GM21723 (cell line): ENCODE measurements around the gene LGALS3BP.

Experiments used
- ATAC-seq: cut with Tn5 transposase; IDR thresholded peaks from one replicate; pipeline ENCODE4 v1.9.1; 2021; ENCODE audit warnings: mild to moderate bottlenecking, moderate library complexity; ENCODE audit not compliant: unreplicated experiment

Gene LGALS3BP

GRCh38 chr17:78921437-78921971 is 58.2 kb downstream of the LGALS3BP start:
- ATAC-seq = no peak
